Common myeloid progenitor, CD34-positive (primary cell): Measurements from ENCODE around the gene ZAR1.
"Not testable (repeated sequence)": the region's sequence is repeated elsewhere in the genome, so short reads cannot be mapped to it uniquely, and the experiment has no call there.

Experiments
- CTCF ChIA-PET: fragments of 350-600 bp; sonication (Branson Sonifier 250); formaldehyde crosslinking; loops from one replicate; lab custom pipeline; 2021; ENCODE audit warnings: antibody characterized with exemption; lab: Charles Lee
- POLR2A ChIA-PET: fragments of 350-600 bp; sonication (Branson Sonifier 250); formaldehyde crosslinking; loops from one replicate; lab custom pipeline; 2021; ENCODE audit warnings: antibody characterized with exemption; lab: Charles Lee
- DNase-seq, 3 donors: peaks; one replicate each; pipeline versions ENCODE4 v3.0.0 to v3.0.0-alpha.2; 2013
- H3K27ac ChIP-seq, 2 experiments: 1 replicate in 1 of 2; 2 replicates in 1 of 2; pipeline ENCODE4 v1.7.0; 2013; ENCODE audit warnings: inconsistent platforms in 2 of 2, low read length in 2 of 2, mild to moderate bottlenecking in 2 of 2, low read depth in 1 of 2, moderate library complexity in 1 of 2; ENCODE audit not compliant: severe bottlenecking in 2 of 2, insufficient read depth in 1 of 2, poor library complexity in 1 of 2
- H3K27me3 ChIP-seq, 5 experiments: replicated peaks in 2 of 5; 1 replicate in 3 of 5; 2 replicates in 2 of 5; pipeline versions ENCODE4 v1.6.1 to v1.7.0; 2013; ENCODE audit warnings: low read length in 4 of 5, mild to moderate bottlenecking in 2 of 5, moderate library complexity in 2 of 5, inconsistent platforms in 1 of 5; ENCODE audit not compliant: insufficient read depth in 5 of 5, control insufficient read depth in 4 of 5
- H3K36me3 ChIP-seq, 4 experiments: 1 replicate in 2 of 4; 2 replicates in 2 of 4; pipeline versions ENCODE4 v1.6.1 to v1.7.0; 2013; ENCODE audit warnings: low read length in 3 of 4, control low read depth in 1 of 4, mild to moderate bottlenecking in 1 of 4; ENCODE audit not compliant: control insufficient read depth in 4 of 4, insufficient read depth in 4 of 4
- H3K4me1 ChIP-seq, 4 experiments: 1 replicate in 3 of 4; 2 replicates in 1 of 4; pipeline versions ENCODE4 v1.6.1 to v1.7.1; 2013; ENCODE audit warnings: low read length in 3 of 4, mild to moderate bottlenecking in 3 of 4, control low read depth in 1 of 4, inconsistent platforms in 1 of 4, moderate library complexity in 1 of 4; ENCODE audit not compliant: control insufficient read depth in 4 of 4, insufficient read depth in 4 of 4; ENCODE audit errors: control extremely low read depth in 1 of 4
- H3K4me3 ChIP-seq, 7 experiments: 1 replicate in 4 of 7; 2 replicates in 3 of 7; pipeline versions ENCODE4 v1.5.1 to v1.7.0; 2013; ENCODE audit warnings: mild to moderate bottlenecking in 7 of 7, low read length in 6 of 7, moderate library complexity in 6 of 7, inconsistent platforms in 2 of 7, low read depth in 2 of 7, control low read depth in 1 of 7; ENCODE audit not compliant: insufficient read depth in 4 of 7, control insufficient read depth in 1 of 7; ENCODE audit errors: extremely low read depth in 1 of 7
- H3K9me3 ChIP-seq, 5 experiments: 1 replicate in 4 of 5; 2 replicates in 1 of 5; pipeline versions ENCODE4 v1.6.1 to v1.7.1; 2013; ENCODE audit warnings: low read length in 4 of 5, mild to moderate bottlenecking in 2 of 5, inconsistent platforms in 1 of 5, low read depth in 1 of 5, moderate library complexity in 1 of 5; ENCODE audit not compliant: control insufficient read depth in 4 of 5, insufficient read depth in 2 of 5; ENCODE audit errors: control extremely low read depth in 1 of 5
- WGBS: methylation state at CpG from one replicate; pipeline ENCODE4 v1.1.5; 2013; ENCODE audit not compliant: insufficient coverage; 5-methylcytosine and 5-hydroxymethylcytosine counted together

The ZAR1 gene

DNA sequence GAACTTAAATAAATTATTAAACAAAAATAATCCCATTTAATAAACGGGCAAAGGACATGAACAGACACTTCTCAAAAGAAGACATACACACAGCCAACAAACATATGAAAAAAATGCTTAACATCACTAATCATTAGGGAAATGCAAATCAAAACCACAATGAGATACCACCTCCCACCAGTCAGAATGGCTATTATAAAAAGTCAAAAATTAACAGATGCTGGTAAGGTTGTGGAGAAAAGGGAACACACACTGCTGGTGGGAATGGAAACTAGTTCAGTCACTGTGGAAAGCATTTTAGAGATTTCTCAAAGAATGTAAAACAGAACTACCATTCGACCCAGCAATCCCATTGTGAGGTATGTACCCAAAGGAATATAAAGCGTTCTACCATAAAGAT, 38.4 kb upstream of the ZAR1 start:
- H3K27ac ChIP-seq, H3K9me3 ChIP-seq, H3K4me1 ChIP-seq, POLR2A ChIA-PET, CTCF ChIA-PET, H3K27me3 ChIP-seq, H3K36me3 ChIP-seq, DNase-seq, H3K4me3 ChIP-seq: not testable (repeated sequence)
- 100% methylated on average over 1 of the region's 3 CpGs for WGBS

- no peak for DNase-seq
- peaks cover 0 to 1% (median 0%) of the 10 kb centered on the region in 4 experiments for H3K4me1 ChIP-seq
- H3K36me3 ChIP-seq = no peaks in the 10 kb centered on the region
- H3K9me3 ChIP-seq = peaks cover 0 to 10% (median 3%) of the 10 kb centered on the region in 5 experiments
- WGBS = 64% methylated on average over 2 of the region's 2 CpGs
- H3K4me3 ChIP-seq = no peak overlapping the region
- no peaks in the 10 kb centered on the region for H3K27me3 ChIP-seq
- POLR2A ChIA-PET = no interaction called here
- H3K27ac ChIP-seq = no peak overlapping the region
- CTCF ChIA-PET = no interaction called here
Measured at GRCh38 chr4:48454591-48454990, 35.5 kb upstream of the ZAR1 start.

GRCh38 chr4:48461000-48461399, 29.1 kb upstream of the ZAR1 start:
- ChIA-PET POLR2A (no interaction called here), CTCF (interaction anchor here (1.2 to 1.4 kb wide), 2 partner anchors 14 to 21 kb away, joined by 3 read pairs; no protein-coding TSS in a partner anchor)
- H3K4me1 ChIP-seq = no peaks in the 10 kb centered on the region
- H3K27me3 ChIP-seq = no peaks in the 10 kb centered on the region
- H3K9me3 ChIP-seq = peaks cover 0 to 7% (median 4%) of the 10 kb centered on the region in 5 experiments
- no peak overlapping the region for H3K4me3 ChIP-seq
- DNase-seq = no peak
- no peaks in the 10 kb centered on the region for H3K36me3 ChIP-seq
- H3K27ac ChIP-seq = no peak overlapping the region

- no peak overlapping the region for H3K4me3 ChIP-seq
- ChIA-PET POLR2A (no interaction called here), CTCF (interaction anchor here (0.6 to 1.2 kb wide), 2 partner anchors 19 to 54 kb away, joined by 3 read pairs; no protein-coding TSS in a partner anchor)
- no peaks in the 10 kb centered on the region for H3K27me3 ChIP-seq
- H3K9me3 ChIP-seq = peaks cover 0 to 3% (median 0%) of the 10 kb centered on the region in 5 experiments
- H3K36me3 ChIP-seq = no peaks in the 10 kb centered on the region
- WGBS = 93% methylated on average over 3 of the region's 5 CpGs
- H3K4me1 ChIP-seq = no peaks in the 10 kb centered on the region
- no peak for DNase-seq
- H3K27ac ChIP-seq = no peak overlapping the region
Measured at GRCh38 chr4:48462363-48462762, 27.7 kb upstream of the ZAR1 start.

DNA sequence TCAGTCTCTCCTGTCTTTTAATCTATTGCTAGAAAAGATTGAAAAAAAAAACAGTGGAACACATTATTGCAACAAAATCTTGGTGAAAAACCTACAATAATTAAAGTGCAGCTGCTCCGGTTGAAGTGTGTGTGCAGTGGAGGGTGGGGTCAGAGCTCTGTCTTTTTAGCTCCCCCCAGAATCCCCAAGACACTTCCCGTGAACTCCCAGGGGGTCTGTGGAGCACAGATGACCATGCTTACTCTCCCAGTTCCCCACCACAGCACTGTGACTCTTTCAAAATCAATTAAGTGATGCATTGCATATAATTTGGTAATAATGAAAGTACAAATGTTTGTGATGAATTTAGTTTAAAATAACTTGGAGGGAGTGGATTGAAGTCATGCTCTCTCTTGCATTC, 22.6 kb upstream of the ZAR1 start:
- Histone ChIP-seq H3K9me3 (peaks cover 0 to 2% (median 0%) of the 10 kb centered on the region in 5 experiments), H3K27ac (no peak overlapping the region), H3K36me3 (no peaks in the 10 kb centered on the region), H3K27me3 (no peaks in the 10 kb centered on the region), H3K4me1 (no peaks in the 10 kb centered on the region), H3K4me3 (no peak overlapping the region)
- ChIA-PET CTCF (interaction anchor here (0.6 to 1.9 kb wide), 2 partner anchors 21 to 164 kb away, joined by 3 to 6 read pairs; no protein-coding TSS in a partner anchor), POLR2A (no interaction called here)
- DNase-seq = no peak
- 100% methylated on average over 1 of the region's 2 CpGs for WGBS

DNA sequence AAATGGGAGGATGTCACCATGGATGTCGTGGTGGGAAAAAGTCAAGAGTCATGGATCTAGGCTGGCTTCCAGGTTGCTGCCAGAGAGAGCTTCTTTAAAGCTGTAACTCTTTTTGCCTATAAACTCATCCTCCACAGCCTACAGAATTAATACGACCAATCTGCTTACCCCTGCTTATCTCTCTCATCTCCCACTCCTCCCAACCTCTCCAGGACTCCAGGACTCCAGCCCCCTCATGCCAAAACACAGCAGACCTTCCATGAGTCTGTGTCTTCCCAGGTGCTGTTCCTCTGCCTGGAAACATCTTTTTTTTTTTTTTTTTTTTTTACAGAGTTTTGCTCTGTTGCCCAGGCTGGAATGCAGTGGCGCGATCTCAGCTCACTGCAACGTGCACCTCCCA, 22.2 kb upstream of the ZAR1 start:
- no peak for DNase-seq
- WGBS = 50% methylated on average over 2 of the region's 5 CpGs
- POLR2A ChIA-PET = no interaction called here
- no peak overlapping the region for H3K27ac ChIP-seq
- no peaks in the 10 kb centered on the region for H3K4me1 ChIP-seq
- CTCF ChIA-PET = interaction anchor here (0.6 kb wide), 2 partner anchors 128 to 164 kb away, joined by 3 read pairs; no protein-coding TSS in a partner anchor
- no peaks in the 10 kb centered on the region for H3K27me3 ChIP-seq
- H3K4me3 ChIP-seq = no peak overlapping the region
- H3K36me3 ChIP-seq = no peaks in the 10 kb centered on the region
- peaks cover 0 to 2% (median 0%) of the 10 kb centered on the region in 5 experiments for H3K9me3 ChIP-seq

DNA sequence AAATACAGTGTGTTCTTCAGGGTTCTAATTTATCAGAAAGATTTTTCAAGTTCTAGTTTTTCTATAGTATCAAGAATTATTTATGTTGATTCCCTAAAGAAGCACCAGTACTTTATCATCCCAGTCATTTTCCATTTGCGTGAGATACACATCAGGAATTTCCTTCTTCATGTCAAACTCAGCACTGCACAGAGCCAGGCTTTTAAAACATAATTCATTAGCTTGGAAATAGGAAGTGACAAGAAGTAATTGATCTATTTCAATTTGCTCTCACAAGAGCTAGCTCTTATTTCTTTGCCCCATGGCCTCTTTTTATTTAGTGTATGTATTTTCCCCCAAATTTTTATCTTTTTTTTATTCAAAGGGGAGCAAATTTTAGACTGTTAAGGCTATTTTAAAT, 19.9 kb upstream of the ZAR1 start:
- Histone ChIP-seq H3K9me3 (no peaks in the 10 kb centered on the region), H3K27ac (no peak overlapping the region), H3K27me3 (no peaks in the 10 kb centered on the region), H3K36me3 (no peaks in the 10 kb centered on the region), H3K4me1 (no peaks in the 10 kb centered on the region), H3K4me3 (no peak overlapping the region)
- no CpG with 5 or more reads among the region's 1 CpG for WGBS
- no peak for DNase-seq
- ChIA-PET POLR2A (no interaction called here), CTCF (no interaction called here)
